A549 (cell line): ENCODE data around the gene BNC2. TPM values are rescaled to one million over a fixed set of nuclear protein-coding genes. Genes with fewer than 3 reads are reported as not detected.

Source experiments
- ATAC-seq, 2 experiments: fragments of 200-7000 bp in 1 of 2; fragments of >200 bp in 1 of 2; cut with Nextera tagmentation in 1 of 2; cut with Tn5 transposase in 1 of 2; 3 replicates each; pipeline versions ENCODE4 v1.8.0 to v1.9.1; 2018 to 2020; ENCODE audit warnings: mild to moderate bottlenecking in 1 of 2, moderate library complexity in 1 of 2
- CTCF ChIA-PET: fragments of 300-600 bp; sonication (Branson Sonifier 250); formaldehyde crosslinking; extraction: SDS; loops from one replicate; lab custom pipeline; 2021; ENCODE audit warnings: antibody characterized with exemption, inconsistent platforms; lab: Yijun Ruan, JAX
- POLR2A ChIA-PET: fragments of 350-600 bp; formaldehyde crosslinking; extraction: SDS; loops from one replicate; lab custom pipeline; 2021; ENCODE audit warnings: antibody characterized with exemption, inconsistent platforms; lab: Yijun Ruan, JAX
- DNase-seq, 2 experiments: peaks; one replicate each; pipeline versions ENCODE4 v3.0.0 to v3.0.0-alpha.2; 2011 to 2016; ENCODE audit warnings: low read depth in 1 of 2, low spot score in 1 of 2
- FAIRE-seq: peaks from 2 replicates; lab custom pipeline; 2011; peaks lifted over from hg19 to GRCh38; lab: Jason Lieb, UNC
- H3K27ac ChIP-seq, 2 experiments: fragments of >200 bp; sonication (Bioruptor Twin); formaldehyde crosslinking; 3 replicates each; pipeline ENCODE4 v1.5.1; 2016 to 2017
- H3K4me1 ChIP-seq: fragments of >200 bp; sonication (Bioruptor Twin); formaldehyde crosslinking; 3 replicates; pipeline ENCODE4 v1.6.1; 2016
- H3K4me2 ChIP-seq: fragments of >200 bp; sonication (Bioruptor Twin); formaldehyde crosslinking; 3 replicates; pipeline ENCODE4 v1.6.1; 2016
- H3K4me3 ChIP-seq: fragments of >200 bp; sonication (Bioruptor Twin); formaldehyde crosslinking; 3 replicates; pipeline ENCODE4 v1.5.1; 2016
- H3K9me3 ChIP-seq: fragments of >200 bp; sonication (Bioruptor Twin); formaldehyde crosslinking; 3 replicates; pipeline ENCODE4 v1.6.1; 2016
- CBX8 ChIP-seq: fragments of 200-600 bp; sonication (generic); IDR thresholded peaks from 2 replicates; pipeline ENCODE4 v1.6.1; 2016
- CHD2 ChIP-seq: fragments of 150-350 bp; IDR thresholded peaks from 2 replicates; pipeline ENCODE4 v1.6.1; 2014; ENCODE audit warnings: low read length; ENCODE audit not compliant: partially characterized antibody
- EHMT2 ChIP-seq: fragments of 200-600 bp; sonication (generic); IDR thresholded peaks from 2 replicates; pipeline ENCODE4 v1.6.1; 2016; ENCODE audit warnings: antibody characterized with exemption, low read depth, mild to moderate bottlenecking, moderate library complexity
- EP300 ChIP-seq, 2 experiments: fragments of >200 bp; sonication (Bioruptor Twin); formaldehyde crosslinking; IDR thresholded peaks; 2 replicates in 1 of 2; 3 replicates in 1 of 2; pipeline ENCODE4 v1.6.1; 2016 to 2017
- FOXS1 ChIP-seq: fragments of 250-450 bp; sonication (Bioruptor Pico); IDR thresholded peaks from 2 replicates; pipeline ENCODE4 v1.5.0; 2020; ENCODE audit warnings: mild to moderate bottlenecking, moderate library complexity
- HOXA7 ChIP-seq: fragments of 250-450 bp; sonication (Bioruptor Pico); IDR thresholded peaks from 2 replicates; pipeline ENCODE4 v1.5.0; 2020; ENCODE audit warnings: mild to moderate bottlenecking, moderate library complexity
- HOXB13 ChIP-seq: fragments of 250-450 bp; sonication (Bioruptor Pico); IDR thresholded peaks from 2 replicates; pipeline ENCODE4 v1.5.0; 2020; ENCODE audit warnings: low read depth, mild to moderate bottlenecking, moderate library complexity
- HOXB5 ChIP-seq: fragments of 250-450 bp; sonication (Bioruptor Pico); IDR thresholded peaks from 2 replicates; pipeline ENCODE4 v1.5.0; 2020; ENCODE audit warnings: mild to moderate bottlenecking, moderate library complexity
- JUN ChIP-seq, 2 experiments: fragments of >200 bp; sonication (Bioruptor Twin); formaldehyde crosslinking; IDR thresholded peaks; 2 replicates in 1 of 2; 3 replicates in 1 of 2; pipeline ENCODE4 v1.6.1; 2016 to 2017
- KDM5A ChIP-seq: fragments of 200-600 bp; sonication (generic); IDR thresholded peaks from 2 replicates; pipeline ENCODE4 v1.6.1; 2016; ENCODE audit warnings: antibody characterized with exemption, mild to moderate bottlenecking
- MAFK ChIP-seq: fragments of 450-650 bp; IDR thresholded peaks from 2 replicates; pipeline ENCODE4 v1.6.1; 2014; ENCODE audit not compliant: partially characterized antibody
- RCOR1 ChIP-seq: fragments of 150-350 bp; IDR thresholded peaks from 2 replicates; pipeline ENCODE4 v1.6.1; 2014; ENCODE audit warnings: antibody characterized with exemption, low read length, low read depth
- REST ChIP-seq: fragments of 200-600 bp; sonication (generic); IDR thresholded peaks from 2 replicates; pipeline ENCODE4 v1.6.1; 2016; ENCODE audit warnings: antibody characterized with exemption, mild to moderate bottlenecking, moderate library complexity
- RNF2 ChIP-seq: fragments of 200-600 bp; sonication (generic); IDR thresholded peaks from 2 replicates; pipeline ENCODE4 v1.6.1; 2016; ENCODE audit warnings: low read depth, mild to moderate bottlenecking, antibody characterized with exemption, moderate library complexity, borderline replicate concordance
- SMC3 ChIP-seq: fragments of >200 bp; sonication (Bioruptor Twin); formaldehyde crosslinking; IDR thresholded peaks from 3 replicates; pipeline ENCODE4 v1.6.1; 2018; ENCODE audit warnings: inconsistent platforms
- TP53 ChIP-seq: fragments of 250-450 bp; sonication (Bioruptor Pico); IDR thresholded peaks from 2 replicates; pipeline ENCODE4 v1.5.0; 2021; ENCODE audit warnings: mild to moderate bottlenecking, moderate library complexity
- USF2 ChIP-seq: fragments of 450-650 bp; IDR thresholded peaks from 2 replicates; pipeline ENCODE4 v1.6.1; 2014; ENCODE audit warnings: antibody characterized with exemption
- ZC3H11A ChIP-seq: fragments of 450-650 bp; IDR thresholded peaks from 2 replicates; pipeline ENCODE4 v1.6.1; 2014; ENCODE audit warnings: antibody characterized with exemption, mild to moderate bottlenecking
- ZSCAN20 ChIP-seq: fragments of 250-450 bp; sonication (Bioruptor Pico); IDR thresholded peaks from 2 replicates; pipeline ENCODE4 v1.8.0; 2022; ENCODE audit warnings: mild to moderate bottlenecking, moderate library complexity
- WGBS: methylation state at CpG from one replicate; pipeline ENCODE4 v1.1.6; 2017; ENCODE audit errors: missing lambda C conversion rate; 5-methylcytosine and 5-hydroxymethylcytosine counted together
- polyA plus RNA-seq, 4 experiments: library from polyadenylated mRNA; depleted of rRNA in 3 of 4; stranded (reverse); fragments of >200 nt; fragmentation: RNase III in 1 of 4; extraction: RNeasy Plus Mini Kit Qiagen cat#74134 plus additional on column Dnase treatment in 1 of 4; gene quantifications; 2 replicates in 3 of 4; 3 replicates in 1 of 4; pipeline ENCODE4 v1.2.3, GENCODE V29; 2011 to 2017

BNC2 gene
- polyA plus RNA-seq, 2 of the 4 experiments (the other 2 are of a cell fraction) = 6.2 to 7.5 TPM

GRCh38 chr9:16637911-16638310 is 232.6 kb downstream of the BNC2 start:
- H3K4me2 ChIP-seq = no peak overlapping the region
- no peak for FAIRE-seq

GRCh38 chr9:16637218-16637617 is 233.3 kb downstream of the BNC2 start:
- FAIRE-seq (no peak), ATAC-seq (no peak), DNase-seq (peak in 1 of 2 experiments; percentile 25)
- POLR2A ChIA-PET = no interaction called here
- H3K27ac ChIP-seq = peak overlapping the region; percentile 50 to 59
- H3K4me2 ChIP-seq = peak overlapping the region; percentile 26
- CTCF ChIA-PET = no interaction called here
- no peak overlapping the region for H3K4me3 ChIP-seq
- WGBS = 94% methylated on average over 1 of the region's 1 CpG
- TF ChIP-seq ZSCAN20 (CRISPR knock-in tag) (no peak), CBX8 (no peak), JUN (IDR thresholded peaks at IDR 0.05) (no peak), EP300 (IDR thresholded peaks at IDR 0.05) (no peak), RCOR1 (no peak), HOXB5 (no peak), HOXA7 (CRISPR knock-in tag) (no peak)
- peaks cover 19% of the 10 kb centered on the region for H3K4me1 ChIP-seq
- H3K9me3 ChIP-seq = no peaks in the 10 kb centered on the region

More at GRCh38 chr9:16637911-16638310, 232.6 kb downstream of the BNC2 start:
- 94% methylated on average over 5 of the region's 5 CpGs for WGBS
- no peak for TF ChIP-seq USF2
- no peak for TF ChIP-seq KDM5A
- TF ChIP-seq ZC3H11A = no peak
- TF ChIP-seq EHMT2 = no peak
- Histone ChIP-seq H3K4me1 (peaks cover 19% of the 10 kb centered on the region), H3K4me3 (no peak overlapping the region), H3K9me3 (no peaks in the 10 kb centered on the region), H3K27ac (peak overlapping the region; percentile 50 to 59)
- no peak for DNase-seq
- CTCF ChIA-PET = no interaction called here
- POLR2A ChIA-PET = no interaction called here
- ATAC-seq = no peak

GRCh38 chr9:16633794-16634193 is 236.7 kb downstream of the BNC2 start:
- Histone ChIP-seq H3K9me3 (no peaks in the 10 kb centered on the region), H3K4me1 (peaks cover 12% of the 10 kb centered on the region), H3K4me3 (no peak overlapping the region)
- DNase-seq = no peak
- no peak for ATAC-seq
- 59% methylated on average over 2 of the region's 2 CpGs for WGBS
- ChIA-PET POLR2A (no interaction called here), CTCF (interaction anchor here (0.7 kb wide), 1 partner anchor 320 kb away, joined by 5 read pairs; no protein-coding TSS in a partner anchor)
- TF ChIP-seq MAFK (peak; percentile 81), HOXB13 (CRISPR knock-in tag) (no peak)
- TF ChIP-seq, all 56 proteins: peak for 1
- FAIRE-seq = no peak
- no peak overlapping the region for H3K27ac ChIP-seq
- H3K4me2 ChIP-seq = no peak overlapping the region

- Histone ChIP-seq H3K4me3 (no peak overlapping the region), H3K4me1 (peaks cover 30% of the 10 kb centered on the region), H3K9me3 (no peaks in the 10 kb centered on the region), H3K27ac (0 out of 6 replicates have a peak overlapping the region, but pooled peaks of 1 of the 2 experiments have one; percentile 7), H3K4me2 (no peak overlapping the region)
- DNase-seq (no peak), FAIRE-seq (no peak), ATAC-seq (no peak)
- ChIA-PET CTCF (interaction anchor here (1.0 to 1.2 kb wide), 2 partner anchors 8 to 12 kb away, joined by 3 to 5 read pairs; no protein-coding TSS in a partner anchor), POLR2A (no interaction called here)
- 94% methylated on average over 7 of the region's 7 CpGs for WGBS
- TF ChIP-seq RNF2 (no peak), REST (no peak), SMC3 (no peak), TP53 (CRISPR knock-in tag) (no peak), CBX8 (no peak), CHD2 (no peak), FOXS1 (CRISPR knock-in tag) (no peak)
Observed at GRCh38 chr9:16628413-16628812, 242.1 kb downstream of the BNC2 start.
